Fibroblast of lung (primary cell): Measurements from ENCODE around the gene RERG. TPM values are rescaled to one million over a fixed set of nuclear protein-coding genes. Genes with fewer than 3 reads are reported as not detected.

Experiments
- DNase-seq, 2 donors: peaks; one replicate each; pipeline versions ENCODE4 v3.0.0 to v3.0.0-alpha.2; 2010; ENCODE audit warnings: low read depth in 2 of 2
- H2AFZ ChIP-seq: 2 replicates; pipeline ENCODE4 v1.5.1; 2012; ENCODE audit warnings: low read length, control low read depth, inconsistent platforms
- H3K27ac ChIP-seq: 2 replicates; pipeline ENCODE4 v1.5.1; 2011; ENCODE audit warnings: low read length, control low read depth; ENCODE audit not compliant: insufficient read depth
- H3K27me3 ChIP-seq: 2 replicates; pipeline ENCODE4 v1.5.1; 2011; ENCODE audit warnings: mild to moderate bottlenecking, low read length; ENCODE audit not compliant: control insufficient read depth, insufficient read depth
- H3K36me3 ChIP-seq: 2 replicates; pipeline ENCODE4 v1.5.1; 2011; ENCODE audit warnings: low read length; ENCODE audit not compliant: control insufficient read depth, insufficient read depth
- H3K4me1 ChIP-seq: 2 replicates; pipeline ENCODE4 v1.5.1; 2011; ENCODE audit warnings: low read length; ENCODE audit not compliant: control insufficient read depth, insufficient read depth; ENCODE audit errors: extremely low read depth
- H3K4me2 ChIP-seq: 2 replicates; pipeline ENCODE4 v1.5.1; 2011; ENCODE audit warnings: low read length, control low read depth; ENCODE audit not compliant: insufficient read depth; ENCODE audit errors: extremely low read depth
- H3K4me3 ChIP-seq, 4 experiments: fragments of 200-600 bp in 1 of 4; sonication (generic) in 1 of 4; replicated peaks in 1 of 4; 2 replicates each; pipeline ENCODE4 v1.5.1; 2011 to 2016; ENCODE audit warnings: low read length in 4 of 4, low read depth in 3 of 4, mild to moderate bottlenecking in 3 of 4, control low read depth in 2 of 4, inconsistent platforms in 1 of 4, mixed read lengths in 1 of 4; ENCODE audit not compliant: insufficient read depth in 1 of 4; ENCODE audit errors: control extremely low read depth in 1 of 4
- H3K79me2 ChIP-seq: 2 replicates; pipeline ENCODE4 v1.5.1; 2012; ENCODE audit warnings: mild to moderate bottlenecking, low read length, inconsistent platforms; ENCODE audit not compliant: control insufficient read depth, insufficient read depth
- H3K9ac ChIP-seq: 2 replicates; pipeline ENCODE4 v1.5.1; 2011; ENCODE audit warnings: mild to moderate bottlenecking, low read length, control low read depth; ENCODE audit not compliant: insufficient read depth
- H3K9me3 ChIP-seq: 2 replicates; pipeline ENCODE4 v1.5.1; 2012; ENCODE audit warnings: low read depth, low read length; ENCODE audit not compliant: control insufficient read depth, insufficient read depth
- H4K20me1 ChIP-seq: 2 replicates; pipeline ENCODE4 v1.5.1; 2011; ENCODE audit warnings: low read length; ENCODE audit not compliant: control insufficient read depth, insufficient read depth; ENCODE audit errors: extremely low read depth
- CTCF ChIP-seq, 2 donors: IDR thresholded peaks in 1 of 2; conservative IDR thresholded peaks in 1 of 2; 1 replicate in 1 of 2; 2 replicates in 1 of 2; pipeline ENCODE4 v1.5.1; 2011 to 2012; ENCODE audit warnings: low read length in 2 of 2, control low read depth in 1 of 2, inconsistent platforms in 1 of 2, low read depth in 1 of 2, mild to moderate bottlenecking in 1 of 2
- EZH2 ChIP-seq: IDR thresholded peaks from 2 replicates; pipeline ENCODE4 v1.5.1; 2012; ENCODE audit warnings: low read length, control low read depth, mild to moderate bottlenecking; ENCODE audit errors: missing control alignments
- polyA plus RNA-seq, 2 donors: library from polyadenylated mRNA; depleted of rRNA in 1 of 2; stranded (reverse) in 1 of 2; unstranded in 1 of 2; fragments of >200 nt; gene quantifications; 2 replicates each; pipeline ENCODE4 v1.2.1, GENCODE V29; 2011 to 2012; ENCODE audit warnings: missing spikeins in 1 of 2
- total RNA-seq: library from RNA; depleted of rRNA; stranded (reverse); fragments of >200 nt; gene quantifications from 2 replicates; pipeline ENCODE4 v1.2.1, GENCODE V29; 2014

Gene RERG
- total and polyA plus RNA-seq, 2 donors (not counting 1 experiment from before 2014, with no cell fraction given), result 0.33 to 0.57 TPM

GRCh38 chr12:15157269-15157671, 63.9 kb downstream of the RERG start:
- Histone ChIP-seq H3K79me2 (no peaks in the 10 kb centered on the region), H4K20me1 (no peaks in the 10 kb centered on the region), H2AFZ (no peak overlapping the region), H3K4me1 (no peaks in the 10 kb centered on the region), H3K36me3 (no peaks in the 10 kb centered on the region), H3K4me3 (no peak overlapping the region), H3K4me2 (no peak overlapping the region), H3K27ac (no peak overlapping the region), H3K9ac (no peak overlapping the region), H3K27me3 (no peaks in the 10 kb centered on the region), H3K9me3 (no peaks in the 10 kb centered on the region)
- DNase-seq, result no peak
- TF ChIP-seq CTCF (conservative IDR thresholded peaks at IDR 0.05 in 1 of 2, IDR thresholded peaks at IDR 0.05 in 1 of 2; ENCODE audit: low read depth in 1 of 2, low read length in 2 of 2) (no peak), EZH2 (no peak)

GRCh38 chr12:15155271-15155670, 65.9 kb downstream of the RERG start:
- DNase-seq, result no peak
- no peak overlapping the region for H3K4me2 ChIP-seq
- no peak overlapping the region for H2AFZ ChIP-seq
- no peak overlapping the region for H3K27ac ChIP-seq
- no peaks in the 10 kb centered on the region for H3K27me3 ChIP-seq
- H3K4me3 ChIP-seq, result no peak overlapping the region
- TF ChIP-seq CTCF (conservative IDR thresholded peaks at IDR 0.05 in 1 of 2, IDR thresholded peaks at IDR 0.05 in 1 of 2; ENCODE audit: low read depth in 1 of 2, low read length in 2 of 2), result no peak
- TF ChIP-seq EZH2, result no peak
- no peaks in the 10 kb centered on the region for H3K4me1 ChIP-seq
- no peak overlapping the region for H3K9ac ChIP-seq
- H3K79me2 ChIP-seq, result no peaks in the 10 kb centered on the region
- no peaks in the 10 kb centered on the region for H3K36me3 ChIP-seq
- H4K20me1 ChIP-seq, result no peaks in the 10 kb centered on the region
- no peaks in the 10 kb centered on the region for H3K9me3 ChIP-seq

- TF ChIP-seq CTCF (conservative IDR thresholded peaks at IDR 0.05 in 1 of 2, IDR thresholded peaks at IDR 0.05 in 1 of 2; ENCODE audit: low read depth in 1 of 2, low read length in 2 of 2) (no peak), EZH2 (no peak)
- H4K20me1 ChIP-seq, result no peaks in the 10 kb centered on the region
- H3K9ac ChIP-seq, result no peak overlapping the region
- no peak overlapping the region for H3K27ac ChIP-seq
- no peak overlapping the region for H3K4me3 ChIP-seq
- no peaks in the 10 kb centered on the region for H3K9me3 ChIP-seq
- no peaks in the 10 kb centered on the region for H3K4me1 ChIP-seq
- no peak overlapping the region for H2AFZ ChIP-seq
- DNase-seq, result no peak
- H3K27me3 ChIP-seq, result no peaks in the 10 kb centered on the region
- no peak overlapping the region for H3K4me2 ChIP-seq
- H3K36me3 ChIP-seq, result no peaks in the 10 kb centered on the region
- H3K79me2 ChIP-seq, result no peaks in the 10 kb centered on the region
Measured at GRCh38 chr12:15154103-15154502, 67.1 kb downstream of the RERG start.
